Measurements from ENCODE around the gene PLOD3. TPM values are rescaled to one million over a fixed set of nuclear protein-coding genes. Genes with fewer than 3 reads are reported as not detected.

PLOD3 gene
- total and polyA plus RNA-seq, 2 of the 8 experiments (the other 6 are each of a cell fraction or from before 2014, with no cell fraction given), result 28.4 to 47.2 TPM

- TF ChIP-seq POLR2AphosphoS5 (IDR thresholded peaks at IDR 0.05; ENCODE audit: low read depth, low read length) (no peak), CTBP2 (IDR thresholded peaks at IDR 0.05; ENCODE audit: borderline replicate concordance, insufficient read depth, insufficient read length, low read length) (no peak), SUZ12 (IDR thresholded peaks at IDR 0.05; ENCODE audit: low read length) (no peak), CEBPB (IDR thresholded peaks at IDR 0.05; ENCODE audit: low read depth, low read length) (no peak), HDAC2 (IDR thresholded peaks at IDR 0.05; ENCODE audit: borderline replicate concordance in 1 of 2, low read depth in 2 of 2, low read length in 2 of 2) (no peak), CBX5 (IDR thresholded peaks at IDR 0.05; ENCODE audit: low read depth, low read length) (no peak), SIRT6 (IDR thresholded peaks at IDR 0.05; ENCODE audit: low read length) (no peak), KDM4A (IDR thresholded peaks at IDR 0.05; ENCODE audit: low read depth, low read length, severe bottlenecking) (no peak), RAD21 (IDR thresholded peaks at IDR 0.05 in 1 of 2, conservative IDR thresholded peaks at IDR 0.05 in 1 of 2; ENCODE audit: low read depth in 2 of 2, low read length in 2 of 2) (no peak), TAF7 (optimal IDR thresholded peaks at IDR 0.05; ENCODE audit: borderline replicate concordance, low read depth, low read length) (peak; percentile 61), FOSL1 (IDR thresholded peaks at IDR 0.05; ENCODE audit: insufficient read depth, low read depth, low read length) (no peak), HDAC6 (IDR thresholded peaks at IDR 0.05; ENCODE audit: low read depth, low read length) (no peak), EZH2 (IDR thresholded peaks at IDR 0.05; ENCODE audit: low read depth, low read length, severe bottlenecking) (no peak), POLR2A (IDR thresholded peaks at IDR 0.05; ENCODE audit: control extremely low read depth in 1 of 2, low read depth in 2 of 2, low read length in 2 of 2) (peak in 1 of 2 experiments; percentile 65; a peak in 1 of 3 replicates), CBX8 (IDR thresholded peaks at IDR 0.05; ENCODE audit: borderline replicate concordance, low read depth, low read length) (no peak), ASH2L (IDR thresholded peaks at IDR 0.05; ENCODE audit: low read length) (no peak), YY1 (IDR thresholded peaks at IDR 0.05; ENCODE audit: low read depth, low read length) (0 out of 2 replicates have a peak, but pooled peaks have one; percentile 0), SAP30 (IDR thresholded peaks at IDR 0.05; ENCODE audit: insufficient read depth, insufficient replicate concordance, low read length) (no peak), RNF2 (IDR thresholded peaks at IDR 0.05; ENCODE audit: borderline replicate concordance, low read depth, low read length, missing control alignments, poor library complexity, severe bottlenecking) (no peak), JUND (IDR thresholded peaks at IDR 0.05; ENCODE audit: low read length) (no peak), TEAD4 (IDR thresholded peaks at IDR 0.05; ENCODE audit: low read depth, low read length) (no peak), JUN (IDR thresholded peaks at IDR 0.05; ENCODE audit: low read depth, low read length) (no peak), GTF2F1 (IDR thresholded peaks at IDR 0.05; ENCODE audit: borderline replicate concordance, low read depth, low read length) (no peak; the same call in 1 of the 2 replicates), E2F6 (IDR thresholded peaks at IDR 0.05) (no peak)
These were observed 27.8 kb upstream of the PLOD3 start (continued) for GRCh38 chr7:101245147-101245668.
